Measurements from ENCODE around the gene KRTAP5-3.

DNA sequence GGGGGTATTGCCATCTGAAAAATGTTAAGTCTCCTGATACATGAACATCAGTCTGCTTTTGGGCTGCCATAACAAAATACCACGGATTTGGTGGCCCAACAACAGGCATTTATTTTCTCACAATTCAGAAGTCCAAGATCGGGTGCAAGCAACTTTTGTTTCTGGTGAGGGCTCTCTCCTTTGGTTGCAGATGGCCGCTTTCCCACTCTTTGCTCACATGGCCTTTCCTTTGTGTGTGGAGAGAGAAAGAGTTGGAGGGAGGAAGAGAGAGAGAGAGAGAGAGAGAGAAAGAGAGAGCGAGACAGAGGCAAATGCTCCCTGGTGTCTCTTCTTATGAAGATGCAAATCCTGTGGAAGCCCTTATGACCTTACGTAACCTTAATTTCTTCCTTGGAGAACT is 7.6 kb downstream of the KRTAP5-3 start:
- TF ChIP-seq ZNF529 (tag by site-specific recombination; IDR thresholded peaks at IDR 0.05; ENCODE audit: insufficient replicate concordance) (no peak), ZBTB20 (tag by site-specific recombination; IDR thresholded peaks at IDR 0.05) (no peak), KLF16 (tag by site-specific recombination; IDR thresholded peaks at IDR 0.05) (no peak), KLF1 (tag by site-specific recombination; IDR thresholded peaks at IDR 0.05) (no peak), ZNF133 (tag by site-specific recombination; IDR thresholded peaks at IDR 0.05) (no peak), ZNF558 (tag by site-specific recombination; IDR thresholded peaks at IDR 0.05) (no peak)
- TF ChIP-seq, protein P1, sequence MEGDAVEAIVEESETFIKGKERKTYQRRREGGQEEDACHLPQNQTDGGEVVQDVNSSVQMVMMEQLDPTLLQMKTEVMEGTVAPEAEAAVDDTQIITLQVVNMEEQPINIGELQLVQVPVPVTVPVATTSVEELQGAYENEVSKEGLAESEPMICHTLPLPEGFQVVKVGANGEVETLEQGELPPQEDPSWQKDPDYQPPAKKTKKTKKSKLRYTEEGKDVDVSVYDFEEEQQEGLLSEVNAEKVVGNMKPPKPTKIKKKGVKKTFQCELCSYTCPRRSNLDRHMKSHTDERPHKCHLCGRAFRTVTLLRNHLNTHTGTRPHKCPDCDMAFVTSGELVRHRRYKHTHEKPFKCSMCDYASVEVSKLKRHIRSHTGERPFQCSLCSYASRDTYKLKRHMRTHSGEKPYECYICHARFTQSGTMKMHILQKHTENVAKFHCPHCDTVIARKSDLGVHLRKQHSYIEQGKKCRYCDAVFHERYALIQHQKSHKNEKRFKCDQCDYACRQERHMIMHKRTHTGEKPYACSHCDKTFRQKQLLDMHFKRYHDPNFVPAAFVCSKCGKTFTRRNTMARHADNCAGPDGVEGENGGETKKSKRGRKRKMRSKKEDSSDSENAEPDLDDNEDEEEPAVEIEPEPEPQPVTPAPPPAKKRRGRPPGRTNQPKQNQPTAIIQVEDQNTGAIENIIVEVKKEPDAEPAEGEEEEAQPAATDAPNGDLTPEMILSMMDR (tag by site-specific recombination; IDR thresholded peaks at IDR 0.05) = no peak
- TF ChIP-seq, protein P2, sequence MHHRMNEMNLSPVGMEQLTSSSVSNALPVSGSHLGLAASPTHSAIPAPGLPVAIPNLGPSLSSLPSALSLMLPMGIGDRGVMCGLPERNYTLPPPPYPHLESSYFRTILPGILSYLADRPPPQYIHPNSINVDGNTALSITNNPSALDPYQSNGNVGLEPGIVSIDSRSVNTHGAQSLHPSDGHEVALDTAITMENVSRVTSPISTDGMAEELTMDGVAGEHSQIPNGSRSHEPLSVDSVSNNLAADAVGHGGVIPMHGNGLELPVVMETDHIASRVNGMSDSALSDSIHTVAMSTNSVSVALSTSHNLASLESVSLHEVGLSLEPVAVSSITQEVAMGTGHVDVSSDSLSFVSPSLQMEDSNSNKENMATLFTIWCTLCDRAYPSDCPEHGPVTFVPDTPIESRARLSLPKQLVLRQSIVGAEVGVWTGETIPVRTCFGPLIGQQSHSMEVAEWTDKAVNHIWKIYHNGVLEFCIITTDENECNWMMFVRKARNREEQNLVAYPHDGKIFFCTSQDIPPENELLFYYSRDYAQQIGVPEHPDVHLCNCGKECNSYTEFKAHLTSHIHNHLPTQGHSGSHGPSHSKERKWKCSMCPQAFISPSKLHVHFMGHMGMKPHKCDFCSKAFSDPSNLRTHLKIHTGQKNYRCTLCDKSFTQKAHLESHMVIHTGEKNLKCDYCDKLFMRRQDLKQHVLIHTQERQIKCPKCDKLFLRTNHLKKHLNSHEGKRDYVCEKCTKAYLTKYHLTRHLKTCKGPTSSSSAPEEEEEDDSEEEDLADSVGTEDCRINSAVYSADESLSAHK (tag by site-specific recombination; IDR thresholded peaks at IDR 0.05) = no peak

All from HEK293 (cell line).